ENCODE data around the gene CNIH3. TPM values are rescaled to one million over a fixed set of nuclear protein-coding genes. Genes with fewer than 3 reads are reported as not detected.

Gene CNIH3
- total RNA-seq, 1 experiment from 2014 or later = 3.7 TPM

DNA sequence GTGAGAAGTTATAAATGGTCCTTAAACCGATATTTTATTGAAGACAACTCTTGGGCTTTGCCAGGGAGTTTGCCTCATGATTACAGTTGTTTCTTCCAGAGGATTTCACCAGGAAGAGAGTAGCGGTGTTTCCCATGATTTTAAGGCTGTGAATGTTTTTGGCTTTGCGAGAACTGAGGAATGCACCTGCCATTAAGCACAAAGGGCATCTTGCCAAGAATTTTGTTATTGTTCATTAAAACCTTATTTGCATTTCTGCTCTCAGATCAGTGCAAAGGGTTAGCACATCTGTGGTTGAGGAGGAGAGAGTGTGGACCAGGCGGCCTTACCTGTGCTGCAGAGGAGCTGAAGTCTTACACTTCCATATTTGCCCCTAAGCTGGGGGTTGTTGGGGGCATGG is 13.8 kb downstream of the CNIH3 start:
- intact Hi-C loops (cut with micrococcal nuclease; ENCODE audit: unreplicated experiment) (no loop called here), in situ Hi-C loops (cut with HindIII; ENCODE audit: low pct_unique_long_range_greater_than_20kb, low sequenced_read_pairs) (no loop called here)
- POLR2A ChIA-PET = no interaction called here
- CTCF ChIA-PET = no interaction called here
- no peak overlapping the region for H3K27ac ChIP-seq (ENCODE audit: low read length)
- no peak for ATAC-seq
- no TSS peak for BruUV-seq (replicated peaks)
- H3K36me3 ChIP-seq (ENCODE audit: control insufficient read depth, insufficient read depth, low read length) = no peaks in the 10 kb centered on the region
- DNase-seq (ENCODE audit: low read depth, low spot score) = no peak
- no peaks in the 10 kb centered on the region; the same call in 1 of the 2 replicates for H3K27me3 ChIP-seq (ENCODE audit: control insufficient read depth, insufficient read depth, low read length)
- H3K9me3 ChIP-seq (ENCODE audit: control insufficient read depth, insufficient read depth, low read depth, low read length) = no peaks in the 10 kb centered on the region
- TF ChIP-seq, protein P1, sequence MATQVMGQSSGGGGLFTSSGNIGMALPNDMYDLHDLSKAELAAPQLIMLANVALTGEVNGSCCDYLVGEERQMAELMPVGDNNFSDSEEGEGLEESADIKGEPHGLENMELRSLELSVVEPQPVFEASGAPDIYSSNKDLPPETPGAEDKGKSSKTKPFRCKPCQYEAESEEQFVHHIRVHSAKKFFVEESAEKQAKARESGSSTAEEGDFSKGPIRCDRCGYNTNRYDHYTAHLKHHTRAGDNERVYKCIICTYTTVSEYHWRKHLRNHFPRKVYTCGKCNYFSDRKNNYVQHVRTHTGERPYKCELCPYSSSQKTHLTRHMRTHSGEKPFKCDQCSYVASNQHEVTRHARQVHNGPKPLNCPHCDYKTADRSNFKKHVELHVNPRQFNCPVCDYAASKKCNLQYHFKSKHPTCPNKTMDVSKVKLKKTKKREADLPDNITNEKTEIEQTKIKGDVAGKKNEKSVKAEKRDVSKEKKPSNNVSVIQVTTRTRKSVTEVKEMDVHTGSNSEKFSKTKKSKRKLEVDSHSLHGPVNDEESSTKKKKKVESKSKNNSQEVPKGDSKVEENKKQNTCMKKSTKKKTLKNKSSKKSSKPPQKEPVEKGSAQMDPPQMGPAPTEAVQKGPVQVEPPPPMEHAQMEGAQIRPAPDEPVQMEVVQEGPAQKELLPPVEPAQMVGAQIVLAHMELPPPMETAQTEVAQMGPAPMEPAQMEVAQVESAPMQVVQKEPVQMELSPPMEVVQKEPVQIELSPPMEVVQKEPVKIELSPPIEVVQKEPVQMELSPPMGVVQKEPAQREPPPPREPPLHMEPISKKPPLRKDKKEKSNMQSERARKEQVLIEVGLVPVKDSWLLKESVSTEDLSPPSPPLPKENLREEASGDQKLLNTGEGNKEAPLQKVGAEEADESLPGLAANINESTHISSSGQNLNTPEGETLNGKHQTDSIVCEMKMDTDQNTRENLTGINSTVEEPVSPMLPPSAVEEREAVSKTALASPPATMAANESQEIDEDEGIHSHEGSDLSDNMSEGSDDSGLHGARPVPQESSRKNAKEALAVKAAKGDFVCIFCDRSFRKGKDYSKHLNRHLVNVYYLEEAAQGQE (IDR thresholded peaks at IDR 0.05; ENCODE audit: insufficient read depth in 1 of 2, low read depth in 2 of 2, low read length in 1 of 2) = no peak
- TF ChIP-seq POLR2AphosphoS5 (IDR thresholded peaks at IDR 0.05; ENCODE audit: low read depth, low read length) (no peak), SIN3A (IDR thresholded peaks at IDR 0.05; ENCODE audit: borderline replicate concordance, insufficient read depth, low read depth, low read length) (no peak), TCF7L2 (IDR thresholded peaks at IDR 0.05; ENCODE audit: low read depth, low read length) (no peak)
- TF ChIP-seq, protein P2, sequence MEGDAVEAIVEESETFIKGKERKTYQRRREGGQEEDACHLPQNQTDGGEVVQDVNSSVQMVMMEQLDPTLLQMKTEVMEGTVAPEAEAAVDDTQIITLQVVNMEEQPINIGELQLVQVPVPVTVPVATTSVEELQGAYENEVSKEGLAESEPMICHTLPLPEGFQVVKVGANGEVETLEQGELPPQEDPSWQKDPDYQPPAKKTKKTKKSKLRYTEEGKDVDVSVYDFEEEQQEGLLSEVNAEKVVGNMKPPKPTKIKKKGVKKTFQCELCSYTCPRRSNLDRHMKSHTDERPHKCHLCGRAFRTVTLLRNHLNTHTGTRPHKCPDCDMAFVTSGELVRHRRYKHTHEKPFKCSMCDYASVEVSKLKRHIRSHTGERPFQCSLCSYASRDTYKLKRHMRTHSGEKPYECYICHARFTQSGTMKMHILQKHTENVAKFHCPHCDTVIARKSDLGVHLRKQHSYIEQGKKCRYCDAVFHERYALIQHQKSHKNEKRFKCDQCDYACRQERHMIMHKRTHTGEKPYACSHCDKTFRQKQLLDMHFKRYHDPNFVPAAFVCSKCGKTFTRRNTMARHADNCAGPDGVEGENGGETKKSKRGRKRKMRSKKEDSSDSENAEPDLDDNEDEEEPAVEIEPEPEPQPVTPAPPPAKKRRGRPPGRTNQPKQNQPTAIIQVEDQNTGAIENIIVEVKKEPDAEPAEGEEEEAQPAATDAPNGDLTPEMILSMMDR (IDR thresholded peaks at IDR 0.05) = no peak
- H3K4me1 ChIP-seq (ENCODE audit: control insufficient read depth, insufficient read depth, low read length) = no peaks in the 10 kb centered on the region
- no peak overlapping the region for H3K4me3 ChIP-seq (ENCODE audit: low read depth in 2 of 2, low read length in 2 of 2)

GRCh38 chr1:224631462-224632115 is 15.5 kb downstream of the CNIH3 start:
- H3K36me3 ChIP-seq (ENCODE audit: control insufficient read depth, insufficient read depth, low read length) = no peaks in the 10 kb centered on the region
- H3K27me3 ChIP-seq (ENCODE audit: control insufficient read depth, insufficient read depth, low read length) = no peaks in the 10 kb centered on the region
- H3K27ac ChIP-seq (ENCODE audit: low read length) = no peak overlapping the region
- no peak for ATAC-seq
- TF ChIP-seq POLR2AphosphoS5 (IDR thresholded peaks at IDR 0.05; ENCODE audit: low read depth, low read length) (no peak), SIN3A (IDR thresholded peaks at IDR 0.05; ENCODE audit: borderline replicate concordance, insufficient read depth, low read depth, low read length) (no peak), TCF7L2 (IDR thresholded peaks at IDR 0.05; ENCODE audit: low read depth, low read length) (no peak)
- TF ChIP-seq, protein P1 (IDR thresholded peaks at IDR 0.05; ENCODE audit: insufficient read depth in 1 of 2, low read depth in 2 of 2, low read length in 1 of 2) = no peak
- TF ChIP-seq, protein P2 (IDR thresholded peaks at IDR 0.05) = no peak
- ChIA-PET POLR2A (no interaction called here), CTCF (no interaction called here)
- H3K4me3 ChIP-seq (ENCODE audit: low read depth in 2 of 2, low read length in 2 of 2) = no peak overlapping the region
- no peak for DNase-seq (ENCODE audit: low read depth, low spot score)
- BruUV-seq (replicated peaks) = no TSS peak
- H3K9me3 ChIP-seq (ENCODE audit: control insufficient read depth, insufficient read depth, low read depth, low read length) = no peaks in the 10 kb centered on the region
- no peaks in the 10 kb centered on the region for H3K4me1 ChIP-seq (ENCODE audit: control insufficient read depth, insufficient read depth, low read length)
- intact Hi-C loops (cut with micrococcal nuclease; ENCODE audit: unreplicated experiment) (no loop called here), in situ Hi-C loops (cut with HindIII; ENCODE audit: low pct_unique_long_range_greater_than_20kb, low sequenced_read_pairs) (no loop called here)
